Measurements from ENCODE around the gene MPND.

The MPND gene

GRCh38 chr19:4409123-4409933 is 66.0 kb downstream of the MPND start:
- Histone ChIP-seq H4K20me1 (ENCODE audit: insufficient read depth) (peaks cover 18% of the 10 kb centered on the region; the same call in 1 of the 2 replicates), H3K4me3 (IDR thresholded peaks at IDR 0.05; ENCODE audit: insufficient read depth, low read depth, low read length) (no peak overlapping the region), H2AFZ (ENCODE audit: low read depth) (no peak overlapping the region), H3K9ac (no peak overlapping the region), H3K4me1 (ENCODE audit: low read depth, poor library complexity, severe bottlenecking) (peaks cover 5% of the 10 kb centered on the region), H3K27me3 (ENCODE audit: insufficient read depth, low read depth) (no peaks in the 10 kb centered on the region), H3K79me2 (ENCODE audit: insufficient read depth, low read depth) (peaks cover 77% of the 10 kb centered on the region), H3K4me2 (no peak overlapping the region), H3K36me3 (ENCODE audit: insufficient read depth) (peaks cover 11% of the 10 kb centered on the region; the same call in 1 of the 2 replicates), H3K27ac (no peak overlapping the region)
- no peak for TF ChIP-seq CTCF (conservative IDR thresholded peaks at IDR 0.05; ENCODE audit: low read depth, low read length)

All from KMS-11 (cell line).